ENCODE results near the gene ARHGAP9. TPM values are rescaled to one million over a fixed set of nuclear protein-coding genes. Genes with fewer than 3 reads are reported as not detected.

Gene ARHGAP9
- total and polyA plus RNA-seq, 2 donors (not counting 1 experiment from before 2014, with no cell fraction given), result under 0.01 to 0.08 TPM

Other genes starting within 250 kb of the ARHGAP9 start
- gene STAC3, start 228.7 kb downstream of the ARHGAP9 start, total RNA-seq, result 0.26 and 0.33 TPM in 2 replicates
- 0.18 and 0.33 TPM in 2 replicates for gene STAC3, start 228.7 kb downstream of the ARHGAP9 start, polyA plus RNA-seq
- 11.3 and 21.3 TPM in 2 replicates for gene R3HDM2, start 48.8 kb downstream of the ARHGAP9 start, total RNA-seq
- gene R3HDM2, start 48.8 kb downstream of the ARHGAP9 start, polyA plus RNA-seq, result 18.5 and 22.8 TPM in 2 replicates
- gene INHBC, start 45.1 kb downstream of the ARHGAP9 start, total RNA-seq, result not detected in 2 replicates
- 0.05 TPM in 1 of 2 replicates, not detected in the other for gene INHBC, start 45.1 kb downstream of the ARHGAP9 start, polyA plus RNA-seq
- gene INHBE, start 24.6 kb downstream of the ARHGAP9 start, total RNA-seq, result 9.2 and 26.4 TPM in 2 replicates
- gene INHBE, start 24.6 kb downstream of the ARHGAP9 start, polyA plus RNA-seq, result 0.41 and 0.67 TPM in 2 replicates
- 1.0 and 2.0 TPM in 2 replicates for gene GLI1, start 20.1 kb downstream of the ARHGAP9 start, total RNA-seq
- 0.40 and 0.97 TPM in 2 replicates for gene GLI1, start 20.1 kb downstream of the ARHGAP9 start, polyA plus RNA-seq
- 223 and 352 TPM in 2 replicates for gene MARS1, start 8.2 kb upstream of the ARHGAP9 start, total RNA-seq
- gene MARS1, start 8.2 kb upstream of the ARHGAP9 start, polyA plus RNA-seq, result 89.9 and 103 TPM in 2 replicates
- gene DDIT3, start 40.6 kb upstream of the ARHGAP9 start, total RNA-seq, result 249 and 265 TPM in 2 replicates
- gene DDIT3, start 40.6 kb upstream of the ARHGAP9 start, polyA plus RNA-seq, result 32.5 and 57.8 TPM in 2 replicates
- 5.1 and 7.1 TPM in 2 replicates for gene MBD6, start 43.0 kb upstream of the ARHGAP9 start, total RNA-seq
- gene MBD6, start 43.0 kb upstream of the ARHGAP9 start, polyA plus RNA-seq, result 3.0 and 3.1 TPM in 2 replicates
- gene DCTN2, start 67.3 kb upstream of the ARHGAP9 start, total RNA-seq, result 101 and 108 TPM in 2 replicates
- 211 and 229 TPM in 2 replicates for gene DCTN2, start 67.3 kb upstream of the ARHGAP9 start, polyA plus RNA-seq
- gene KIF5A, start 70.2 kb upstream of the ARHGAP9 start, total RNA-seq, result 0.51 and 1.3 TPM in 2 replicates
- gene KIF5A, start 70.2 kb upstream of the ARHGAP9 start, polyA plus RNA-seq, result 0.53 and 0.89 TPM in 2 replicates
- 9.0 and 11.9 TPM in 2 replicates for gene PIP4K2C, start 111.3 kb upstream of the ARHGAP9 start, total RNA-seq
- gene PIP4K2C, start 111.3 kb upstream of the ARHGAP9 start, polyA plus RNA-seq, result 24.3 and 25.2 TPM in 2 replicates
- gene DTX3, start 125.0 kb upstream of the ARHGAP9 start, total RNA-seq, result 16.4 and 30.4 TPM in 2 replicates
- gene DTX3, start 125.0 kb upstream of the ARHGAP9 start, polyA plus RNA-seq, result 12.1 and 17.3 TPM in 2 replicates
- 34.4 and 40.0 TPM in 2 replicates for gene ARHGEF25, start 131.6 kb upstream of the ARHGAP9 start, total RNA-seq
- gene ARHGEF25, start 131.6 kb upstream of the ARHGAP9 start, polyA plus RNA-seq, result 12.1 and 15.7 TPM in 2 replicates
- 0.51 and 2.3 TPM in 2 replicates for gene B4GALNT1, start 153.3 kb upstream of the ARHGAP9 start, total RNA-seq
- 1.3 and 3.4 TPM in 2 replicates for gene B4GALNT1, start 153.3 kb upstream of the ARHGAP9 start, polyA plus RNA-seq
- gene OS9, start 214.3 kb upstream of the ARHGAP9 start, total RNA-seq, result 170 and 260 TPM in 2 replicates
- gene OS9, start 214.3 kb upstream of the ARHGAP9 start, polyA plus RNA-seq, result 274 and 316 TPM in 2 replicates